HepG2 (cell line): ENCODE measurements around the gene LSM2. TPM values are rescaled to one million over a fixed set of nuclear protein-coding genes. Genes with fewer than 3 reads are reported as not detected.

ENCODE experiments used
- ADNP ChIP-seq: sonication (generic); formaldehyde crosslinking; IDR thresholded peaks from 2 replicates; pipeline ENCODE4 v1.4.0; 2020; ENCODE audit warnings: missing genetic modification reagents
- ARID4A ChIP-seq: sonication (generic); formaldehyde crosslinking; IDR thresholded peaks from 2 replicates; pipeline ENCODE4 v1.5.0; 2020; ENCODE audit warnings: mild to moderate bottlenecking, missing genetic modification reagents, borderline replicate concordance
- ETV5 ChIP-seq: IDR thresholded peaks from 2 replicates; pipeline ENCODE4 v1.6.1; 2018; ENCODE audit warnings: missing biosample characterization, missing genetic modification reagents, inconsistent platforms, borderline replicate concordance
- KDM3A ChIP-seq: IDR thresholded peaks from 2 replicates; pipeline ENCODE4 v1.6.1; 2018; ENCODE audit warnings: low read depth, missing compliant biosample characterization
- MED8 ChIP-seq: sonication (generic); formaldehyde crosslinking; IDR thresholded peaks from 2 replicates; pipeline ENCODE4 v1.8.1; 2023; ENCODE audit warnings: mild to moderate bottlenecking, missing genetic modification reagents; ENCODE audit not compliant: insufficient replicate concordance
- MTA1 ChIP-seq: sonication (generic); formaldehyde crosslinking; IDR thresholded peaks from 2 replicates; pipeline ENCODE4 v1.4.0; 2020; ENCODE audit warnings: missing genetic modification reagents, mild to moderate bottlenecking, borderline replicate concordance
- NFE2 ChIP-seq: sonication (generic); formaldehyde crosslinking; IDR thresholded peaks from 2 replicates; pipeline ENCODE4 v1.4.0; 2020; ENCODE audit warnings: missing genetic modification reagents
- PBX2 ChIP-seq: IDR thresholded peaks from 2 replicates; pipeline ENCODE4 v1.6.1; 2016; ENCODE audit warnings: control low read depth
- RARG ChIP-seq: sonication (generic); formaldehyde crosslinking; IDR thresholded peaks from 2 replicates; pipeline ENCODE4 v1.4.0; 2020; ENCODE audit warnings: low read depth, mild to moderate bottlenecking, missing genetic modification reagents
- RFX1 ChIP-seq: fragments of 450-650 bp; IDR thresholded peaks from 2 replicates; pipeline ENCODE4 v1.6.1; 2017
- RFXANK ChIP-seq: IDR thresholded peaks from 2 replicates; pipeline ENCODE4 v1.6.1; 2016
- SMAD9 ChIP-seq: sonication (generic); formaldehyde crosslinking; IDR thresholded peaks from 2 replicates; pipeline ENCODE4 v1.5.1; 2020; ENCODE audit warnings: mild to moderate bottlenecking, missing genetic modification reagents
- SMC3 ChIP-seq: IDR thresholded peaks from 2 replicates; pipeline ENCODE4 v1.6.1; 2011; ENCODE audit warnings: low read length, improper control_type of control experiment
- THAP7 ChIP-seq: sonication (generic); formaldehyde crosslinking; IDR thresholded peaks from 2 replicates; pipeline ENCODE4 v1.8.1; 2023; ENCODE audit warnings: mild to moderate bottlenecking, missing genetic modification reagents
- ZFP36L2 ChIP-seq: sonication (generic); formaldehyde crosslinking; IDR thresholded peaks from 2 replicates; pipeline ENCODE4 v1.4.0; 2020; ENCODE audit warnings: missing genetic modification reagents
- ZNF124 ChIP-seq: sonication (generic); formaldehyde crosslinking; IDR thresholded peaks from 2 replicates; pipeline ENCODE4 v1.4.0; 2020; ENCODE audit warnings: missing genetic modification reagents
- ZNF317 ChIP-seq: sonication (generic); formaldehyde crosslinking; IDR thresholded peaks from 2 replicates; pipeline ENCODE4 v1.5.0; 2020; ENCODE audit warnings: mild to moderate bottlenecking, missing genetic modification reagents
- ZNF383 ChIP-seq: sonication (generic); formaldehyde crosslinking; IDR thresholded peaks from 2 replicates; pipeline ENCODE4 v1.4.0; 2020; ENCODE audit warnings: missing genetic modification reagents, mild to moderate bottlenecking, borderline replicate concordance
- ZNF44 ChIP-seq: sonication (generic); formaldehyde crosslinking; IDR thresholded peaks from 2 replicates; pipeline ENCODE4 v1.5.1; 2020; ENCODE audit warnings: mild to moderate bottlenecking, missing genetic modification reagents
- ZNF75D ChIP-seq: sonication (generic); formaldehyde crosslinking; IDR thresholded peaks from 2 replicates; pipeline ENCODE4 v1.8.1; 2023; ENCODE audit warnings: missing genetic modification reagents, mild to moderate bottlenecking, borderline replicate concordance
- ZNF766 ChIP-seq: sonication (generic); formaldehyde crosslinking; IDR thresholded peaks from 2 replicates; pipeline ENCODE4 v1.5.0; 2020; ENCODE audit warnings: missing genetic modification reagents, borderline replicate concordance
- polyA plus RNA-seq, 8 experiments: library from polyadenylated mRNA; depleted of rRNA in 3 of 8; stranded (reverse) in 7 of 8; unstranded in 1 of 8; fragments of >200 nt; fragmentation: Illumina TruSeq in 4 of 8; extraction: Trizol in 4 of 8; gene quantifications; 2 replicates each; pipeline versions ENCODE4 v1.2.1 to v1.2.3, GENCODE V29; 2011 to 2016; ENCODE audit warnings: low read depth in 4 of 8, missing spikeins in 1 of 8, mixed read lengths in 1 of 8; ENCODE audit not compliant: insufficient read depth in 1 of 8
- total RNA-seq, 5 experiments: library from RNA; depleted of rRNA; stranded (reverse); fragments of >200 nt; fragmentation: Illumina TruSeq; extraction: Trizol; gene quantifications; 2 replicates each; pipeline ENCODE4 v1.2.3, GENCODE V29; 2016; ENCODE audit warnings: low read depth in 1 of 5

The LSM2 gene
- total and polyA plus RNA-seq, 2 of the 13 experiments (the other 11 are each of a cell fraction or from before 2014, with no cell fraction given), result 69.4 to 90.5 TPM

GRCh38 chr6:31769684-31770371 lies 36.9 kb downstream of the LSM2 start (continued):
- TF ChIP-seq ARID4A (CRISPR knock-in tag) (peak; percentile 55; the same call in 1 of the 2 replicates), ZNF44 (CRISPR knock-in tag) (no peak), ZNF124 (CRISPR knock-in tag) (0 out of 2 replicates have a peak, but pooled peaks have one; percentile 75), MTA1 (CRISPR knock-in tag) (peak; percentile 33; the same call in 1 of the 2 replicates), KDM3A (CRISPR knock-in tag) (peak; percentile 78; the same call in 1 of the 2 replicates), ZNF766 (no peak), ZFP36L2 (CRISPR knock-in tag) (no peak), ZNF317 (CRISPR knock-in tag) (no peak), PBX2 (CRISPR knock-in tag) (no peak), RFX1 (no peak), THAP7 (CRISPR knock-in tag) (no peak), SMAD9 (no peak), RFXANK (CRISPR knock-in tag) (no peak), SMC3 (peak; percentile 98), MED8 (CRISPR knock-in tag) (peak; percentile 43), ZNF75D (no peak), ETV5 (CRISPR knock-in tag) (no peak), RARG (CRISPR knock-in tag) (no peak), ZNF383 (no peak), ADNP (CRISPR knock-in tag) (no peak), NFE2 (CRISPR knock-in tag) (no peak)
